Smooth muscle cell (in vitro differentiated cells): ENCODE results near the gene NELL2. TPM values are rescaled to one million over a fixed set of nuclear protein-coding genes. Genes with fewer than 3 reads are reported as not detected.

Source experiments
- DNase-seq: peaks from one replicate; lab custom pipeline; 2025; ENCODE audit not compliant: unreplicated experiment; lab: John Stamatoyannopoulos, UW
- H2AFZ ChIP-seq: fragments of 200-600 bp; sonication (generic); 2 replicates; pipeline ENCODE4 v1.6.0; 2016; ENCODE audit warnings: antibody characterized with exemption, low read depth, mild to moderate bottlenecking
- H3F3A ChIP-seq: fragments of 200-600 bp; sonication (generic); 2 replicates; pipeline ENCODE4 v1.6.0; 2017; ENCODE audit warnings: antibody characterized with exemption, low read depth
- H3K27ac ChIP-seq: fragments of 200-600 bp; sonication (generic); 2 replicates; pipeline ENCODE4 v1.5.1; 2016; ENCODE audit warnings: low read depth, mild to moderate bottlenecking
- H3K27me3 ChIP-seq: fragments of 200-600 bp; sonication (generic); 2 replicates; pipeline ENCODE4 v1.6.1; 2016; ENCODE audit warnings: low read depth, mild to moderate bottlenecking
- H3K36me3 ChIP-seq: fragments of 200-600 bp; sonication (generic); 2 replicates; pipeline ENCODE4 v1.5.1; 2016; ENCODE audit warnings: low read depth
- H3K4me1 ChIP-seq: fragments of 200-600 bp; sonication (generic); 2 replicates; pipeline ENCODE4 v1.5.1; 2016; ENCODE audit warnings: low read depth
- H3K4me2 ChIP-seq: fragments of 200-600 bp; sonication (generic); 2 replicates; pipeline ENCODE4 v1.6.0; 2016; ENCODE audit warnings: mild to moderate bottlenecking
- H3K4me3 ChIP-seq: fragments of 200-600 bp; sonication (generic); 2 replicates; pipeline ENCODE4 v1.5.1; 2016; ENCODE audit warnings: mild to moderate bottlenecking
- H3K79me2 ChIP-seq: fragments of 200-600 bp; sonication (generic); 2 replicates; pipeline ENCODE4 v1.6.0; 2016; ENCODE audit warnings: low read depth, mild to moderate bottlenecking
- H3K9ac ChIP-seq: fragments of 200-600 bp; sonication (generic); 2 replicates; pipeline ENCODE4 v1.6.0; 2016; ENCODE audit warnings: low read depth
- H3K9me3 ChIP-seq: fragments of 200-600 bp; sonication (generic); replicated peaks from 2 replicates; pipeline ENCODE4 v1.5.1; 2016; ENCODE audit warnings: low read depth
- H4K20me1 ChIP-seq: fragments of 200-600 bp; sonication (generic); 2 replicates; pipeline ENCODE4 v1.6.0; 2016; ENCODE audit warnings: low read depth
- WGBS: methylation state at CpG from one replicate; pipeline ENCODE4 v1.1.7; 2016; ENCODE audit warnings: low lambda C conversion rate; 5-methylcytosine and 5-hydroxymethylcytosine counted together
- polyA plus RNA-seq: library from polyadenylated mRNA; unstranded; fragments of >200 nt; fragmentation: Nextera tagmentation; extraction: Ambion mirVana; gene quantifications from 2 replicates; pipeline ENCODE4 v1.2.1, GENCODE V29; 2016
- total RNA-seq: library from RNA; depleted of rRNA; stranded (reverse); fragments of >200 nt; gene quantifications from 2 replicates; pipeline ENCODE4 v1.2.3, GENCODE V29; 2014
- TF ChIP-seq, protein P1 (sequence below): fragments of 200-600 bp; sonication (generic); IDR thresholded peaks from 2 replicates; pipeline ENCODE4 v1.5.1; 2017; ENCODE audit warnings: borderline replicate concordance, mild to moderate bottlenecking, antibody characterized with exemption; ENCODE audit not compliant: insufficient read depth, poor library complexity, severe bottlenecking

Gene NELL2
- total and polyA plus RNA-seq, 2 experiments from 2014 or later = 16.8 TPM; not detected in 1

DNA sequence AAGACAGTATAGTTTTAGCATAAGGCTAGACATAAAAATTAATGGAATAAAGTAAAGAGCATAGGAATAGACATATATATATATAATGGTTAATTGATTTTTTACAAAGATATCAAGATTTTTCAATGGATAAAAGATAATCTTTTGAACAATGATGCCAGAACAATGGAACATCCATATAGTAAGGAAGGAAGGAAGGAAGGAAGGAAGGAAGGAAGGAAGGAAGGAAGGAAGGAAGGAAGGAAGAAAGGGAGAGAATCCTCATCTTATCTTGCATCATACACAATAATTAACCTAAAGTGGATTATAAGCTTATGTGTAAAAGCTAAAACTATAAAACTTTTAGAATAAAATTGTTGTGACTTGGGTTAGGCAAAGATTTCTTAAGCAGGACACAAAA lies 9.8 kb upstream of the NELL2 start:
- H3K4me3 ChIP-seq = no peak overlapping the region
- no peaks in the 10 kb centered on the region for H3K79me2 ChIP-seq
- no peak overlapping the region for H3K27ac ChIP-seq
- no peaks in the 10 kb centered on the region for H3F3A ChIP-seq
- no peak overlapping the region for H3K9ac ChIP-seq
- H4K20me1 ChIP-seq = no peaks in the 10 kb centered on the region
- no peak for DNase-seq
- H2AFZ ChIP-seq = no peak overlapping the region
- no peaks in the 10 kb centered on the region for H3K36me3 ChIP-seq
- H3K27me3 ChIP-seq = no peaks in the 10 kb centered on the region
- no peaks in the 10 kb centered on the region for H3K4me1 ChIP-seq
- peaks cover 3% of the 10 kb centered on the region for H3K9me3 ChIP-seq
- H3K4me2 ChIP-seq = no peak overlapping the region
- TF ChIP-seq, protein P1, sequence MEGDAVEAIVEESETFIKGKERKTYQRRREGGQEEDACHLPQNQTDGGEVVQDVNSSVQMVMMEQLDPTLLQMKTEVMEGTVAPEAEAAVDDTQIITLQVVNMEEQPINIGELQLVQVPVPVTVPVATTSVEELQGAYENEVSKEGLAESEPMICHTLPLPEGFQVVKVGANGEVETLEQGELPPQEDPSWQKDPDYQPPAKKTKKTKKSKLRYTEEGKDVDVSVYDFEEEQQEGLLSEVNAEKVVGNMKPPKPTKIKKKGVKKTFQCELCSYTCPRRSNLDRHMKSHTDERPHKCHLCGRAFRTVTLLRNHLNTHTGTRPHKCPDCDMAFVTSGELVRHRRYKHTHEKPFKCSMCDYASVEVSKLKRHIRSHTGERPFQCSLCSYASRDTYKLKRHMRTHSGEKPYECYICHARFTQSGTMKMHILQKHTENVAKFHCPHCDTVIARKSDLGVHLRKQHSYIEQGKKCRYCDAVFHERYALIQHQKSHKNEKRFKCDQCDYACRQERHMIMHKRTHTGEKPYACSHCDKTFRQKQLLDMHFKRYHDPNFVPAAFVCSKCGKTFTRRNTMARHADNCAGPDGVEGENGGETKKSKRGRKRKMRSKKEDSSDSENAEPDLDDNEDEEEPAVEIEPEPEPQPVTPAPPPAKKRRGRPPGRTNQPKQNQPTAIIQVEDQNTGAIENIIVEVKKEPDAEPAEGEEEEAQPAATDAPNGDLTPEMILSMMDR = no peak

DNA sequence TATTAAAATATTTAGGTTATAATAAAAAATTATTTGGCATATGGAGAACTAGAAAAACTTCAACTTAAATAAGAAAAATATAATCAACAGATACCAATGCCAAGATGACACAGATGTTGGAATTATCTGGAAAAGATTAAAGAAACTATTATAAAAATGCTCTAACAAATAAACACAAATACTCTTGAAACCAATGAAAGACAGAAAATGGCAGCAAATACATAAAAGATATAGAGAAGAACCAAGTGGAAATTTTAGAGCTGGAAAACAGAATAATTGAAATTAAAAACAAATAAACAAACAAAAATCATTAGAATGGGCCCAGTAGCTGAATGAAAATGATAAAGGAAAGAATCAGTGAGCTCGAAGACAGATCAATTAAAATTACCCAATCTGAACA lies 5.1 kb upstream of the NELL2 start:
- no peaks in the 10 kb centered on the region for H3K79me2 ChIP-seq
- H2AFZ ChIP-seq = no peak overlapping the region
- TF ChIP-seq, protein P1 = no peak
- no peak overlapping the region for H3K4me2 ChIP-seq
- H3K27ac ChIP-seq = no peak overlapping the region
- WGBS = 83% methylated on average over 1 of the region's 1 CpG
- H3K4me1 ChIP-seq = no peaks in the 10 kb centered on the region
- H3F3A ChIP-seq = no peaks in the 10 kb centered on the region
- no peak overlapping the region for H3K9ac ChIP-seq
- no peak overlapping the region for H3K4me3 ChIP-seq
- peaks cover 3% of the 10 kb centered on the region for H3K9me3 ChIP-seq
- no peaks in the 10 kb centered on the region for H4K20me1 ChIP-seq
- DNase-seq = no peak
- H3K27me3 ChIP-seq = peaks cover 26% of the 10 kb centered on the region
- H3K36me3 ChIP-seq = no peaks in the 10 kb centered on the region

DNA sequence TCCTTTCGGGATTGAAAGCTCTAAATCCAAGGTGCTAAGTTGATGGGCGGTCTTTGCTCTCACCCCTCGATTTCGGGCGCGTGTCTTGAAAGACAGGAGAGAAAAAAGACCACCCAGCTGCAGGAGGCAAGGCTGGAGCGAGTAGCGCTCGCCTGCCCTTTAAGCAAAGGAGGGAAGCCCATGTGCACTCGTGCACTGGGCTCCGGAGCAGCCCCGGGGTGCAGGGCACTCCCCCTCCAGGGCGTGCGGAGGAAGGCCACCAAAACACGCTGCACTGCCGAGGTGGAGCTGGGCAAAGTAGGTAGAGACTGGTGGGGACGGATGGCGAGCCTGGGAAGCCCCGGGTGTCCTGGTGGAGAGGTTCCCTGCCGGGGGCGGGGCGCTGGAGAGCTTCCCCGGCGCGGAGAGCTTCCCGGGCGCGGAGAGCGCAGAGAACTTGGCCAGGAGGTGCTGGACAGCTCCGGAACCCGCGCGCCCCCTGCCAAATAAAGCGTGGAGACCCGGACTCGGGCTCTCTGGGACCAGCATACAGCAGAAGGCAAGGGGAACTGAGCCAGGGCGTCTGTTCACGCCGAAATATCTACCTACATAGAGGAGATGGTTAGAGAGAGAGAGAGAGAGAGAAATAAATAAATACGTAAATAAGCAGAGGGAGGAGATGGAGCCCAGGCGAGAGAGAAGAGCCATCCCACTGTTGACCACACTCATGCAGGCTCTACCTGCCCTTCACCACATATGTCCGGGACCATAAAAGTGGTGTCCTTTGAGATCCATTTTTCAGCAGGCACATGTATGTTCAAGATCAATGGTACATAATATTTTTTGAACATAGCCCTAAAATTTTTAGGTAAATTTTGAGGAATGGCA lies 662 bp upstream of the NELL2 start:
- no peak overlapping the region for H3K9ac ChIP-seq
- peak; percentile 11 for DNase-seq
- 3% methylated on average over 42 of the region's 42 CpGs for WGBS

More for the DNA sequence above, 662 bp upstream of the NELL2 start:
- Histone ChIP-seq H4K20me1 (no peaks in the 10 kb centered on the region), H3K4me2 (peak overlapping the region; percentile 97), H3K36me3 (no peaks in the 10 kb centered on the region), H3K27me3 (peaks cover 66% of the 10 kb centered on the region), H3K4me3 (peak overlapping the region; percentile 58), H3K4me1 (peaks cover 4% of the 10 kb centered on the region), H3F3A (no peaks in the 10 kb centered on the region), H3K79me2 (no peaks in the 10 kb centered on the region), H2AFZ (peak overlapping the region; percentile 69), H3K27ac (no peak overlapping the region), H3K9me3 (peaks cover 3% of the 10 kb centered on the region)
- TF ChIP-seq, protein P1 = no peak
